ENCODE data around the gene CDK19. TPM values are rescaled to one million over a fixed set of nuclear protein-coding genes. Genes with fewer than 3 reads are reported as not detected.

The CDK19 gene
- total RNA-seq, 1 experiment from 2014 or later: 11.7 TPM

DNA sequence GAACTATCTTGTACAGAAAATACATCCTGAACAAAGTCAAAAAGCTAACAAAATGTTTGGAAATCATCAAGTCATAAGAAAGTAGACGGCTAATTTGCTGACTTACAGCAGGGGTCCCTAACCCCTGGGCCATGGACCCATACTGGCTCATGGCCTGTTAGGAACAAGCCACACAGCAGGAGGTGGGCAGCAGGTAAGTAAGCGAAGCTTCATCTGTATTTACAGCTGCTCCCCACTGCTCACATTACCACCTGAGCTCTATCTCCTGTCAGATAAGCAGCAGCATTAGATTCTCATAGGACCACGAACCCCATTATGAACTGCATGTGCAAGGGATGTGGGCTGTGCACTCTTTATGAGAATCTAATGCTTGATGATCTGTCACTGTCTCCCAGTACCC, 115.5 kb downstream of the CDK19 start:
- TF ChIP-seq ZNF423 (CRISPR knock-in tag; IDR thresholded peaks at IDR 0.05) (0 out of 2 replicates have a peak, but pooled peaks have one; percentile 13), ZNF138 (CRISPR knock-in tag; conservative IDR thresholded peaks at IDR 0.05) (no peak)
- no peak for DNase-seq (ENCODE audit: low spot score)
- peaks cover 12% of the 10 kb centered on the region; the same call in 1 of the 2 replicates for H3K36me3 Mint-ChIP-seq
- ATAC-seq: no peak
- H3K27me3 Mint-ChIP-seq (ENCODE audit: low read depth): no peaks in the 10 kb centered on the region
- CTCF ChIA-PET: interaction anchor here (0.6 to 1.6 kb wide), 3 partner anchors 17 to 393 kb away, joined by 3 to 6 read pairs (median 3); no protein-coding TSS in a partner anchor
- H3K4me1 Mint-ChIP-seq: no peaks in the 10 kb centered on the region
- peaks cover 13% of the 10 kb centered on the region for H3K9me3 Mint-ChIP-seq
- POLR2A ChIA-PET: interaction anchor here (0.6 to 1.0 kb wide), 2 partner anchors 13 to 202 kb away, joined by 3 to 9 read pairs; no protein-coding TSS in a partner anchor
- no peak overlapping the region for H3K27ac Mint-ChIP-seq
- H3K4me3 Mint-ChIP-seq: no peak overlapping the region

DNA sequence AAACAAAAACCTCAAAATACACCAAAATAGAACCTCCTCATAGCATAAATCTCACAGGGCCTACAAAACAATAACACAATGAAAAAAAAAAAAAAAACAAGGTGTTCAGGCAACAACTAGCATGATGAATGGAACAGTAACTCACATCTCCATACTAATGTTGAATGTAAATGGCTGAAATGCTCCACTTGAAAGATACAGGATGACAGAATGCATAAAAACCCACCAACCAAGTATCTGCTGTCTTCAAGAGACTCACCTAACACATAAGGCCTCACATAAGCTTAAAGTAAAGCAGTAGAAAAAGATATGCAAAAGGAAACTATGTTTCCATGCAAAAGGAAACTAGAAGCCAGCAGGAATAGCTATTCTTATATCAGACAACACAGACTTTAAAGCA, 121.3 kb downstream of the CDK19 start:
- CTCF ChIA-PET: interaction anchor here (0.5 to 2.0 kb wide), 3 partner anchors 11 to 38 kb away, joined by 3 to 7 read pairs (median 4); no protein-coding TSS in a partner anchor
- ATAC-seq (no peak), DNase-seq (ENCODE audit: low spot score) (no peak)
- Mint-ChIP-seq H3K27me3 (ENCODE audit: low read depth) (no peaks in the 10 kb centered on the region), H3K36me3 (peaks cover 21% of the 10 kb centered on the region), H3K9me3 (peaks cover 25% of the 10 kb centered on the region), H3K27ac (no peak overlapping the region), H3K4me1 (peaks cover 14% of the 10 kb centered on the region), H3K4me3 (no peak overlapping the region)
- POLR2A ChIA-PET: interaction anchor here (1.2 kb wide), 1 partner anchor 181 kb away, joined by 3 read pairs; the partner anchor contains the start of gene AMD1
- TF ChIP-seq, protein P1, sequence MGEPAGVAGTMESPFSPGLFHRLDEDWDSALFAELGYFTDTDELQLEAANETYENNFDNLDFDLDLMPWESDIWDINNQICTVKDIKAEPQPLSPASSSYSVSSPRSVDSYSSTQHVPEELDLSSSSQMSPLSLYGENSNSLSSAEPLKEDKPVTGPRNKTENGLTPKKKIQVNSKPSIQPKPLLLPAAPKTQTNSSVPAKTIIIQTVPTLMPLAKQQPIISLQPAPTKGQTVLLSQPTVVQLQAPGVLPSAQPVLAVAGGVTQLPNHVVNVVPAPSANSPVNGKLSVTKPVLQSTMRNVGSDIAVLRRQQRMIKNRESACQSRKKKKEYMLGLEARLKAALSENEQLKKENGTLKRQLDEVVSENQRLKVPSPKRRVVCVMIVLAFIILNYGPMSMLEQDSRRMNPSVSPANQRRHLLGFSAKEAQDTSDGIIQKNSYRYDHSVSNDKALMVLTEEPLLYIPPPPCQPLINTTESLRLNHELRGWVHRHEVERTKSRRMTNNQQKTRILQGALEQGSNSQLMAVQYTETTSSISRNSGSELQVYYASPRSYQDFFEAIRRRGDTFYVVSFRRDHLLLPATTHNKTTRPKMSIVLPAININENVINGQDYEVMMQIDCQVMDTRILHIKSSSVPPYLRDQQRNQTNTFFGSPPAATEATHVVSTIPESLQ (CRISPR knock-in tag; IDR thresholded peaks at IDR 0.05): no peak
- TF ChIP-seq, protein P2, sequence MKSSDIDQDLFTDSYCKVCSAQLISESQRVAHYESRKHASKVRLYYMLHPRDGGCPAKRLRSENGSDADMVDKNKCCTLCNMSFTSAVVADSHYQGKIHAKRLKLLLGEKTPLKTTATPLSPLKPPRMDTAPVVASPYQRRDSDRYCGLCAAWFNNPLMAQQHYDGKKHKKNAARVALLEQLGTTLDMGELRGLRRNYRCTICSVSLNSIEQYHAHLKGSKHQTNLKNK (CRISPR knock-in tag; IDR thresholded peaks at IDR 0.05): no peak
- TF ChIP-seq NR2C2 (CRISPR knock-in tag; IDR thresholded peaks at IDR 0.05): no peak
- TF ChIP-seq ZNF263 (CRISPR knock-in tag; IDR thresholded peaks at IDR 0.05; ENCODE audit: low read depth): no peak
- TF ChIP-seq, protein P3, sequence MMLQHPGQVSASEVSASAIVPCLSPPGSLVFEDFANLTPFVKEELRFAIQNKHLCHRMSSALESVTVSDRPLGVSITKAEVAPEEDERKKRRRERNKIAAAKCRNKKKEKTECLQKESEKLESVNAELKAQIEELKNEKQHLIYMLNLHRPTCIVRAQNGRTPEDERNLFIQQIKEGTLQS (CRISPR knock-in tag; conservative IDR thresholded peaks at IDR 0.05): no peak
- TF ChIP-seq, protein P4, sequence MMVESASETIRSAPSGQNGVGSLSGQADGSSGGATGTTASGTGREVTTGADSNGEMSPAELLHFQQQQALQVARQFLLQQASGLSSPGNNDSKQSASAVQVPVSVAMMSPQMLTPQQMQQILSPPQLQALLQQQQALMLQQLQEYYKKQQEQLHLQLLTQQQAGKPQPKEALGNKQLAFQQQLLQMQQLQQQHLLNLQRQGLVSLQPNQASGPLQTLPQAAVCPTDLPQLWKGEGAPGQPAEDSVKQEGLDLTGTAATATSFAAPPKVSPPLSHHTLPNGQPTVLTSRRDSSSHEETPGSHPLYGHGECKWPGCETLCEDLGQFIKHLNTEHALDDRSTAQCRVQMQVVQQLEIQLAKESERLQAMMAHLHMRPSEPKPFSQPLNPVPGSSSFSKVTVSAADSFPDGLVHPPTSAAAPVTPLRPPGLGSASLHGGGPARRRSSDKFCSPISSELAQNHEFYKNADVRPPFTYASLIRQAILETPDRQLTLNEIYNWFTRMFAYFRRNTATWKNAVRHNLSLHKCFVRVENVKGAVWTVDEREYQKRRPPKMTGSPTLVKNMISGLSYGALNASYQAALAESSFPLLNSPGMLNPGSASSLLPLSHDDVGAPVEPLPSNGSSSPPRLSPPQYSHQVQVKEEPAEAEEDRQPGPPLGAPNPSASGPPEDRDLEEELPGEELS (CRISPR knock-in tag; IDR thresholded peaks at IDR 0.05): no peak
- TF ChIP-seq, protein P5, sequence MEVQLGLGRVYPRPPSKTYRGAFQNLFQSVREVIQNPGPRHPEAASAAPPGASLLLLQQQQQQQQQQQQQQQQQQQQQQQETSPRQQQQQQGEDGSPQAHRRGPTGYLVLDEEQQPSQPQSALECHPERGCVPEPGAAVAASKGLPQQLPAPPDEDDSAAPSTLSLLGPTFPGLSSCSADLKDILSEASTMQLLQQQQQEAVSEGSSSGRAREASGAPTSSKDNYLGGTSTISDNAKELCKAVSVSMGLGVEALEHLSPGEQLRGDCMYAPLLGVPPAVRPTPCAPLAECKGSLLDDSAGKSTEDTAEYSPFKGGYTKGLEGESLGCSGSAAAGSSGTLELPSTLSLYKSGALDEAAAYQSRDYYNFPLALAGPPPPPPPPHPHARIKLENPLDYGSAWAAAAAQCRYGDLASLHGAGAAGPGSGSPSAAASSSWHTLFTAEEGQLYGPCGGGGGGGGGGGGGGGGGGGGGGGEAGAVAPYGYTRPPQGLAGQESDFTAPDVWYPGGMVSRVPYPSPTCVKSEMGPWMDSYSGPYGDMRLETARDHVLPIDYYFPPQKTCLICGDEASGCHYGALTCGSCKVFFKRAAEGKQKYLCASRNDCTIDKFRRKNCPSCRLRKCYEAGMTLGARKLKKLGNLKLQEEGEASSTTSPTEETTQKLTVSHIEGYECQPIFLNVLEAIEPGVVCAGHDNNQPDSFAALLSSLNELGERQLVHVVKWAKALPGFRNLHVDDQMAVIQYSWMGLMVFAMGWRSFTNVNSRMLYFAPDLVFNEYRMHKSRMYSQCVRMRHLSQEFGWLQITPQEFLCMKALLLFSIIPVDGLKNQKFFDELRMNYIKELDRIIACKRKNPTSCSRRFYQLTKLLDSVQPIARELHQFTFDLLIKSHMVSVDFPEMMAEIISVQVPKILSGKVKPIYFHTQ (CRISPR knock-in tag; IDR thresholded peaks at IDR 0.05): no peak
- no peak for TF ChIP-seq RELA (CRISPR knock-in tag; IDR thresholded peaks at IDR 0.05; ENCODE audit: borderline replicate concordance)
- TF ChIP-seq, protein P6, sequence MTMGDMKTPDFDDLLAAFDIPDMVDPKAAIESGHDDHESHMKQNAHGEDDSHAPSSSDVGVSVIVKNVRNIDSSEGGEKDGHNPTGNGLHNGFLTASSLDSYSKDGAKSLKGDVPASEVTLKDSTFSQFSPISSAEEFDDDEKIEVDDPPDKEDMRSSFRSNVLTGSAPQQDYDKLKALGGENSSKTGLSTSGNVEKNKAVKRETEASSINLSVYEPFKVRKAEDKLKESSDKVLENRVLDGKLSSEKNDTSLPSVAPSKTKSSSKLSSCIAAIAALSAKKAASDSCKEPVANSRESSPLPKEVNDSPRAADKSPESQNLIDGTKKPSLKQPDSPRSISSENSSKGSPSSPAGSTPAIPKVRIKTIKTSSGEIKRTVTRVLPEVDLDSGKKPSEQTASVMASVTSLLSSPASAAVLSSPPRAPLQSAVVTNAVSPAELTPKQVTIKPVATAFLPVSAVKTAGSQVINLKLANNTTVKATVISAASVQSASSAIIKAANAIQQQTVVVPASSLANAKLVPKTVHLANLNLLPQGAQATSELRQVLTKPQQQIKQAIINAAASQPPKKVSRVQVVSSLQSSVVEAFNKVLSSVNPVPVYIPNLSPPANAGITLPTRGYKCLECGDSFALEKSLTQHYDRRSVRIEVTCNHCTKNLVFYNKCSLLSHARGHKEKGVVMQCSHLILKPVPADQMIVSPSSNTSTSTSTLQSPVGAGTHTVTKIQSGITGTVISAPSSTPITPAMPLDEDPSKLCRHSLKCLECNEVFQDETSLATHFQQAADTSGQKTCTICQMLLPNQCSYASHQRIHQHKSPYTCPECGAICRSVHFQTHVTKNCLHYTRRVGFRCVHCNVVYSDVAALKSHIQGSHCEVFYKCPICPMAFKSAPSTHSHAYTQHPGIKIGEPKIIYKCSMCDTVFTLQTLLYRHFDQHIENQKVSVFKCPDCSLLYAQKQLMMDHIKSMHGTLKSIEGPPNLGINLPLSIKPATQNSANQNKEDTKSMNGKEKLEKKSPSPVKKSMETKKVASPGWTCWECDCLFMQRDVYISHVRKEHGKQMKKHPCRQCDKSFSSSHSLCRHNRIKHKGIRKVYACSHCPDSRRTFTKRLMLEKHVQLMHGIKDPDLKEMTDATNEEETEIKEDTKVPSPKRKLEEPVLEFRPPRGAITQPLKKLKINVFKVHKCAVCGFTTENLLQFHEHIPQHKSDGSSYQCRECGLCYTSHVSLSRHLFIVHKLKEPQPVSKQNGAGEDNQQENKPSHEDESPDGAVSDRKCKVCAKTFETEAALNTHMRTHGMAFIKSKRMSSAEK (CRISPR knock-in tag; IDR thresholded peaks at IDR 0.05; ENCODE audit: borderline replicate concordance): no peak
- TF ChIP-seq PRRX2 (CRISPR knock-in tag; IDR thresholded peaks at IDR 0.05): no peak

All from WTC11 (cell line).